NCI-H2029 treated with DMSO at 0.1 percent for 48 hours (cell line): ENCODE data around the gene FKBP14.
"Not testable (repeated sequence)": the region's sequence is repeated elsewhere in the genome, so short reads cannot be mapped to it uniquely, and the experiment has no call there.

Experiments used
- DNase-seq: peaks from one replicate; lab custom pipeline; 2025; lab: John Stamatoyannopoulos, UW

Gene FKBP14

DNA sequence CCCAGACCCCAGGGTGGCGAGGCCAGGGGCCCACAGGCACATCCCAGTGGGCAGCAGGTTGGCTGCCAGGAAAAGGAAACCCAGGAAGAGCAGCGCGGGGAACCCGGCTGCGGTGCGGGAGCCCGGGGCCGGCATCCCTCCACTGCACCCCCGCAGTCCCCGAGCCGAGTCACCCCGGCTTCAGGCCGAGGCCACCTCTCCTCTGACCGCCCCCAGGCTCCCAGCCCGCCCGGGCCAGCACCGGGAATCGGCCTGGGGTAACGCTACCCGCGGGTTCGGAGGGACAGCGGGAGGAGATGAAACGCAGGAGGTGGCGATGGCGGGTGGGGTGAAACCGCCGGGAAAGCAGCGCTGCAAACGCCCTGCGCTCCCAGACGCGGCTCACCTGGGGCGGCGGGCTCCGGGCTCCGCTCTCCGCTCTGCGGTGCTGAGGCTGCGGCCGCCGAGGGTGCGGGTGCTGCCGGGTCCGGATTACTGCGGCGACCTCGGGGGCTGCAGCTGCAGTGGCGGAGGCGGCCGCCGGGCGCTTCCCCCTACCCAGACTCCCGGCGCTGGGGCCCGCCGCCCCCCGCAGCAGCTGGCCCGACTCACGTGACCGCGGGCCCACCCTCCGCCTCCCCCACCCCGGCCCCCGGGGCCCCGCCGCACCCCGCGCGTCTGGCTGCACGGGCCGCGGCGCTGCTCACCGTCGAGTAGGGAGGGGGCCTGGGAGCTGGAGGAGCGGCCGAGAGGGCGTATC lies 37.1 kb downstream of the FKBP14 start, which contains the start of gene SCRN1:
Gene SCRN1 (minus strand): TSS at position 545 of the 739 bp plus-strand sequence. CDS start 20,734 bp downstream, outside the sequence.
- DNase-seq: no peak

DNA sequence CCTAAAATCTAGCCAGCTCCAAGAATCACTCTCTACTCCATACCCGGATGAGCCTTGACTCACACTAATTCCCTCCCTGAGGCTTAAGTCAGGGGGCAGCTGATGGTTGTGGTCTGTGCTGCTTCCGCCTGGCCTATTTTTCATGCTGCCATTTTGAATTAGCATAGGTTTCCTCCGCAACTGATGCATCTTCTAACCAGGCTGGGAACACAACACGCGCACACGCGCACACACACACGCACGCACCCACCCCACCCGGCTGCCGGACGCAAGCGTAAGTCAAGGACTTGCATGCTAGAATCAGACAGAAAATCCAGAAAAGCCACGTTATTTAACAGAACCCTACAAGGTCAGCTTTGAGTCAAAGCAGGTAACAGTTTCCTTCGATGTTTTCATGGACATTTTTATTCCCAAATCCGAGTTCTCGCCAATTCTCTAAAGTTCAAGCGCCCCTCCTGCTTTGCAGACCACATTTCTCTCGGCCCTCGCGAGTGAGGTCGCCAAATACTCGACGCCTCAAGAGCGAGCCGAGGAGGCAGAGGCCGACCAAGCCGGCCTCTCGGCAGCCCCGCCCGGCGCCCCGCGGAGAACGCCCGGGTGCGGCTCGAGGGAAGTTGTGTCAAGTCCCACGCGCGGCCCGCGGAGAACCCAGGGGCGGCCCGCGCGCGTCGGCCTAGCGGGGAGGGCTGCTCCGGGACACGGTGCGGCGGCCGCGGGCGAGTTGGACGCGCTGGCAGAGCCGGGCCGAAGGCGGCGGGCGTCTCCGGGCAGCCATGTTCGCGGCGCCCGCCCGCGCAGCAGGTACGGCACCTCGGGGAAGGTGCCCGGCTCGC lies 37.9 kb downstream of the FKBP14 start:
- no peak for DNase-seq

DNA sequence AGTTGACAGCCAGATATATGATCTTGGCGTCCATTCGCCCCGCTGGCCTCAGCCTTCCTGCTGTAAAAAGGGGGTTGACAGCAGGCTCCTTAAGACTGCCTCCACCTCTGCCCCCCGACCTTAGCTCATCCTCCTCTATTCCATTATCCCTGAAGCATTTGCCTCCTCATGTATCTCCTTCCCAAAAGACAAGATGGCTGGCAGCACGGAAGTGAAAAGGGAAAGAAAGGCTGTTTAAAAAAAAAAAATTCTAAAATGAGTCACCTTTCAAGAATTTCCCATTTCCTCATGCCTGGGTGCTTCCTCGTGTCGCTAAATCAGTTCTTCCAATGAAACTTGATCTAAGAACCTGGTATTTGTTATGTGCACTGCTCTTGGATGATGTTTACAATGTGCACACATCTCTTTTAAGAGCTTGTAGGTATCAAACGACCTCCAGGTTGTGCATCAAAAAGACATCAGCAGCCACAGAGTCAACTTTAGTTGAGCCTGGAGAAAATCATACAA lies 38.6 kb downstream of the FKBP14 start:
- no peak for DNase-seq

- DNase-seq: no peak
These were observed 39.4 kb downstream of the FKBP14 start for GRCh38 chr7:29987083-29987482.

DNA sequence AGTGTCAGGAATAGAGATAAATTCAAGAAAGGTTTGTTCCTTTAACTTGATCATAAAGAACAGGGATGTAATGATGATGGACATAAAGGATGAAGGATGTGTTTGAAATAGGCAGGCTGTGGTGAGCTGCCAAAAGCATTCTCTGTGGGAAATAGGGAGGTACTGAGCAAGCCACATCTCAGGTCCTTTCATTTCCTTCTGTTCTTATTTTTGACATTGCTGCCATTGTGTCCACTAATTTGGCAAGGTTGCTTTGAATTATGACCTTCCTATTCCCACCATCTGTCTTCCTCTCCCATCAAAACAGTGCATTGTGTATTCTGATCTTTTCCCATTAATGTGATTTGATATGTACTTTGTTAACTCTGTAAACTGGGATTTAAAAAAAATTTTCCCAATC lies 46.4 kb downstream of the FKBP14 start:
- DNase-seq: no peak

GRCh38 chr7:29977886-29978651 lies 48.4 kb downstream of the FKBP14 start:
- DNase-seq: no peak

- no peak for DNase-seq
These were observed 49.7 kb downstream of the FKBP14 start for GRCh38 chr7:29976673-29977415.

DNA sequence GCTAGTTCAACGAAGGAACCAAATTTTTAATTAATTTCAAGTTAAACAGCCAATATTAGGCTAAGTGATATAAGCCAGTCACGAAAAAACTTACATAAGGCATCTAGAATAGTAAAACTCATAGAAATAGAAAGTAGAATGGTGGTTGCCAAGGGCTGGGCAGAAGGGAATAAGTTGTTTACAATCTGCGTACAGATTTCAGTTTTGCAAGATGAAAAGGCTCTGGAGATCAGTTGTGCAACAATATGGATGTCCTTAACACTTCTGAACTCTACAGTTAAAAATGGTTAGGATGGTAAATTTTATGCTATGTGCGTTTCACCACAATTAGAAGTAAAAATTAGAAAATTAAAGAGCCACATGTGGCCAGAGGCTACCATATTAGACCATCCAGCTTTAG lies 50.2 kb downstream of the FKBP14 start:
- DNase-seq: no peak

DNA sequence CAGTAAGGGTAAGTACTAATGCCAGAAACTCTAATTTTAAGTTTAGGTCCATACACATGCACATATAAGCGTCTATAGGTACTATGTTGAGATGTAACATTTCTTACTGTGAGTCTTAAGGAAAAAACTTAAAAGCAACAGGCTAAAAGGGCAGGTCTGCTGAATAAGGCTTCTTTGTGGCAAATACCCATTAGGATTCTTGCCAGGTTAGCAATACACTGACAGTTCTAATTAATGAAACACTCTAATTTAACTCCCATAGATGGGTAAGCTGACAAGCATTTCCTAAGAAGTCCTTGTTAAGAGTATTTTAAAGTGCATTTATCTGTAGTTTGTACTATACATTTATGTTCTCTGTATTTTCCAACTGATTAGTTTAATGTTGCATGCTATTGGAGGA lies 50.9 kb downstream of the FKBP14 start:
- no peak for DNase-seq

- DNase-seq: no peak
These were observed 52.2 kb downstream of the FKBP14 start for GRCh38 chr7:29974286-29974685.

DNA sequence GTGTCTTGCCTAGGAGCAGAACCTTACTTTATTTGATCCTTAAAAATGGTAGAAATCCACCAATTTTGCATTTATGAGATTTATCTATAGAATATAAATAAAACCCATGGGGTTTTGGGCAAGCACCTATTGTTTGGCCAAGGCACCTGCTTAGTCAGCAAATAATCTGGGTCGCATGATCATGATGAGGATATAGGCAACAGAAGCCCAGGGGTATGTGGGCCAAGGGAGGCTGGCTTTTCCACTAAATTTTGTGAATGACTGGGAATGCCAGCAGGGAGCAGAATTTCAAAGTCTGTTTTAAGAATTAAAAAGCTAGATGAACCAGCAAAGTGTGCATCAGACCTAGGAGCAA lies 54.2 kb downstream of the FKBP14 start:
- no peak for DNase-seq

DNA sequence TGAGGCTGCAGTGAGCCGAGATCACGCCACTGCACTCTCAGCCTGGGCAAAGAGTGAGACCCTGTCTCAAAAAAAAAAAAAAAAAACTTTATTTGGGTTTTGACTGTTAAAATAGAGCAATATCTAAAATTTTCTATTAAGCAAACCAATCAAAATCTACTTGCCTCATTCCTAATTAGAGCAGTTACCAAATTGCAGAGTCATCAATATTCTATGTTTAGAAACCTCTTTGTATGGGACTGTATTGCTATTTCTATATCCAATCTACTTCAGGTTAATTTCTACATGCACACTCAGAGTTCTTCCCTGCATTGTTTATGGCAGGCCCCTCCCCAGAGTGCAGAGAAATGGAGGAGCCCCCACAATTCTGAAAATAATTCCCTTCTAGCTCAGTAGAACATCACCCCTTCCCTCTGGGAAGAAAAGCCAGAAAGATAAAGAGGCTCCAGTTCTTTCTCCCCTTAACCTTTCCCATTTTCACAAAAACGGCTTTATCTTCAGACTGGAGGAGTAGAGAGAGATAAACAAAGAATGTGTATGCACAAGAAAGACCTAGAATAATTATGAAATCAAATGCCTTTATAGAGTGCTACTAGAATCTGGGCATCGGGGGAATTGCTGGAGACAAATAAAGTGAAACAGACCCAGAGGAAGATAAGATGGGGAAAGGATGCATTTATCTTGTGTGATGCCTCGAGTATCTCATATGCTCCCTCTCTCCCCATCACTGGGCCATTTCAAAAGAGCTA lies 54.8 kb downstream of the FKBP14 start:
- no peak for DNase-seq

GRCh38 chr7:29970158-29970557 lies 56.3 kb downstream of the FKBP14 start:
- DNase-seq: no peak

DNA sequence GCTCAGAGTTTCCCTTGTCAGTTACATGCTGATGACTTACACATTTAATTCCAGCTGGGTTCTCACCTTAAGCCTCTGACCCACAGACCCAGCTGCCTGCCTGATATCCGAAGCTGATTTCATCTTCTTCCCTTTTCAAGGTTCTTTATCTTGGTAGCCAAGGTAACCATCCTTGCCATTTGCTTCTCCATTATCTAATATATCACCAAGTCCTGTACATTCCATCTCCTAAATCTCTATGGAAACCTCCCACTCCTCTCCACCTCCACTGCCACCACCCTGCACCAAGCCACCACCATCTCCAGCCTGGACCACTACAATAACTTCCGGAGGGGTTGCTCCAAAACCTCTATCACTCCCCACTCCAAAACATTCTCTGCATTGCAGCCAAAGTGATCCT lies 56.8 kb downstream of the FKBP14 start:
- no peak for DNase-seq

DNA sequence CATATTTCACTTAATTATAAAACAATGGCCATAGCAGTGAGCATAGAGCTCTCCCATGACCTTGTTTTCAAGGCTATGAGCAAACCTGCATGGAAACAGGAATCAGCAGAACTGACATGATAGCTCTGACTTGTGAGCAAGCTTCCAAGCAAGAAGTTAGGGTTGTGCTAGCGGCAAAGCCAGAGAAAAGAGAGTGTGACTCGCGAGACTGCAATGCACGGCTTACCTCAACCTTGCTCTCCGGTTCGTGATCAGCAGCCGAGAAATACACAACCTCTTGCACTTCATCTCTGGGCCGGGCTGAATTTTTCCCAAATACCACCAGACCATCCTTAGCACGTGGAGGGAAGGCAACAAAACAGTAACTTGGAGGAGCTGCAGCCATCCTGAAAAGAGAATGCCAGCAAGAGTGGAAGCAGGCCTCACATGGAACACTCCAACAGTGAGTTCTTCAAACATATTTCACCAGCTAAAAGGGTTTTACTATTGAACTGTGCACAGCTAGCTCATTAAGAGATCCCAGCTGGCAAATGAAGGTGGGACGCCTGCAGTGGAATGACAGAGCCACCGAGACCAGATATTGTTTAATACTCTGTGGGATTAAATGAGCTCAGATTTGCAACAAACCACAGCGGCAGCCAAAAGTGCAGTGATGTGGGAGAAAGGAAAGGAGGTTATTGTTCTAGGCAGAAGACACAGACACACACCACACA lies 57.7 kb downstream of the FKBP14 start:
- no peak for DNase-seq

DNA sequence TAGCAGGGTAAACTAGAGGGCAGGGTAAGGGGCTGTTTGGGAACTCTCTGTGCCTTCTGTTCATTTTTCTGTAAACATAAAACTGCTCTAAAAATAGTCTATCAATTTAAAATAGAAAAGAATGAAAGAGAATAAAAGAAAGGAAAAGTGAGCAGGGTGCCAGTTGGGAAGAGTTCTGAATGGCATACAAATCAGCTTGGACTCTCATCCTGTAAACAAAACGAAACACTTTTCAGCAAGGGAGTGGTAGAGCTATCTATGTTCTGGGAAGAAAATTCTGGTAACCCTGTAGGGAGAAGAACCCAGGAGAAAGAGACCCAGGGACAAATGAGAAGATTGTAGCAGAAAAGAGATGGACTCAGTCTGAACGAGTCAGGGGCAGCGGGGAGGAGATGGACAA lies 61.5 kb downstream of the FKBP14 start:
- DNase-seq: no peak

GRCh38 chr7:29962035-29962434 lies 64.5 kb downstream of the FKBP14 start:
- DNase-seq: no peak

DNA sequence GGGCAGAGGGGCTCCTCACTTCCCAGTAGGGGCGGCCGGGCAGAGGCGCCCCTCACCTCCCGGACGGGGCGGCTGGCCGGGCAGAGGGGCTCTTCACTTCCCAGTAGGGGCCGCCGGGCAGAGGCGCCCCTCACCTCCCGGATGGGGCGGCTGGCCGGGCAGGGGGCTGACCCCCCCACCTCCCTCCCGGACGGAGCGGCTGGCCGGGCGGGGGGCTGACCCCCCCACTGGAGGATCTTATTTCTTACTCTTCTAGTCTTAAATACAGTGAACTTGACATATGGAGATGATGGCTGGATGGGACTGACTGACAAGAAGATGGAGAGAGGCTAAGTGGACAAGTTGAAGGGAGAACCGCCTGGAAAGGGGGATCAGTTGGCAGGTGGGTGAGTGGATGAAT lies 64.9 kb downstream of the FKBP14 start:
- DNase-seq: not testable (repeated sequence)
